RWPE2 (cell line): Measurements from ENCODE around the gene MKS1.

Experiments used
- ATAC-seq: fragments of 200-7000 bp; cut with Tn5 transposase; 3 replicates; pipeline ENCODE4 v1.9.1; 2021; ENCODE audit warnings: low read depth
- DNase-seq: peaks from one replicate; pipeline ENCODE4 v3.0.0-alpha.2; 2020; ENCODE audit warnings: low spot score
- H3K27ac ChIP-seq: fragments of 450-650 bp; 2 replicates; pipeline ENCODE4 v1.5.1; 2017; ENCODE audit warnings: mild to moderate bottlenecking; ENCODE audit not compliant: poor library complexity, severe bottlenecking
- H3K27me3 ChIP-seq: fragments of 250-450 bp; sonication (Bioruptor Pico); 2 replicates; pipeline ENCODE4 v1.5.1; 2021; ENCODE audit warnings: mild to moderate bottlenecking, moderate library complexity; ENCODE audit not compliant: insufficient read depth, poor library complexity, severe bottlenecking
- H3K36me3 ChIP-seq: fragments of 250-450 bp; sonication (Bioruptor Pico); 2 replicates; pipeline ENCODE4 v1.5.1; 2020; ENCODE audit warnings: low read depth, mild to moderate bottlenecking, moderate library complexity
- H3K4me1 ChIP-seq: fragments of 250-450 bp; sonication (Bioruptor Pico); 2 replicates; pipeline ENCODE4 v1.5.1; 2021; ENCODE audit warnings: mild to moderate bottlenecking, moderate library complexity; ENCODE audit not compliant: insufficient read depth, poor library complexity, severe bottlenecking
- H3K4me3 ChIP-seq: fragments of 250-450 bp; sonication (Bioruptor Pico); 2 replicates; pipeline ENCODE4 v1.5.1; 2021; ENCODE audit warnings: mild to moderate bottlenecking, moderate library complexity; ENCODE audit not compliant: severe bottlenecking
- H3K9me3 ChIP-seq: fragments of 250-450 bp; sonication (Bioruptor Pico); 2 replicates; pipeline ENCODE4 v1.5.1; 2021; ENCODE audit warnings: mild to moderate bottlenecking, moderate library complexity; ENCODE audit not compliant: severe bottlenecking
- TF ChIP-seq, protein P1 (sequence below): fragments of 450-650 bp; IDR thresholded peaks from one replicate; pipeline ENCODE4 v1.5.1; 2017; ENCODE audit warnings: mild to moderate bottlenecking, moderate library complexity; ENCODE audit not compliant: poor library complexity, severe bottlenecking

The MKS1 gene

DNA sequence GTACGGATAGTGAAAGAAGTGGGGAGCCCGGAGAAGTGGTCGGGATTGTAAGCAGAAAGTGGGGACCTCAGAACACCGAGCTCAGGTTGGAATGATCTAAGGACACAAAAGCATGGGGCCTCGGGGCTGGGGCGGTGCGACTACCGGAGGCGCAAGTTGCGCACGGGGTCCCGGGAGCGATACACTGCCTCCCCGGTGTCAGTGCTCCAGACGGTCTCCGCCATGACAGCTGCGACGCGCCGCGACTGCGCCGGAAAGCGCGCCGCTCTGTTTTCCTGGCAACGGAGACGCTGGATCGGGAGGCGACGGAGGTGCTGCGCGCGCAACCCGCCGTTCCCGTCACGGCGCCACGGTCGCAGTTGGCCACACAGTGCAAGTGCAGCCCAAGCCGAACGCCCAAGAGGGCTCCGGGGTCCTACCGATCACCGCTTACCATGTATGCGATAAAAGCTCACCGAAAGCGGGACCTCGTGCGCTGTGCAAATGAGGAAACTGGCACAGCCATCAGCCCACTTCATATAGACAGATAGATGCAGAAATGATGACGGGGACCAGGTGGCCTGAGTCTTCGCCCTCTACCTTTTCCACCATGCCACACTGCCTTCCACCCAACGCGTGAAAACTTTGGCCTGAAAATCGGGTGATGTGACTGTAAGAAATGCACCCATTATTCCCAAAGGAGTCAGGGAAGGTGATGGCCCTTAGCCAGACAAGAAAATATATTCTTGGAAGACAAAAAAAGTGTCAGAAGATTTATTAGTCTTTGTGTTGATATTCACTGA is at the start of gene MKS1:
TSS of gene MKS1 (minus strand) at position 249 of the 782 bp plus-strand sequence. CDS start at position 224, 25 bp downstream.
- no peaks in the 10 kb centered on the region for H3K9me3 ChIP-seq
- ATAC-seq (peak; percentile 98), DNase-seq (peak; percentile 91)
- no peak within 1 kb of the TSS for H3K27ac ChIP-seq
- H3K27me3 ChIP-seq = no peaks in the 10 kb centered on the region
- TF ChIP-seq, protein P1, sequence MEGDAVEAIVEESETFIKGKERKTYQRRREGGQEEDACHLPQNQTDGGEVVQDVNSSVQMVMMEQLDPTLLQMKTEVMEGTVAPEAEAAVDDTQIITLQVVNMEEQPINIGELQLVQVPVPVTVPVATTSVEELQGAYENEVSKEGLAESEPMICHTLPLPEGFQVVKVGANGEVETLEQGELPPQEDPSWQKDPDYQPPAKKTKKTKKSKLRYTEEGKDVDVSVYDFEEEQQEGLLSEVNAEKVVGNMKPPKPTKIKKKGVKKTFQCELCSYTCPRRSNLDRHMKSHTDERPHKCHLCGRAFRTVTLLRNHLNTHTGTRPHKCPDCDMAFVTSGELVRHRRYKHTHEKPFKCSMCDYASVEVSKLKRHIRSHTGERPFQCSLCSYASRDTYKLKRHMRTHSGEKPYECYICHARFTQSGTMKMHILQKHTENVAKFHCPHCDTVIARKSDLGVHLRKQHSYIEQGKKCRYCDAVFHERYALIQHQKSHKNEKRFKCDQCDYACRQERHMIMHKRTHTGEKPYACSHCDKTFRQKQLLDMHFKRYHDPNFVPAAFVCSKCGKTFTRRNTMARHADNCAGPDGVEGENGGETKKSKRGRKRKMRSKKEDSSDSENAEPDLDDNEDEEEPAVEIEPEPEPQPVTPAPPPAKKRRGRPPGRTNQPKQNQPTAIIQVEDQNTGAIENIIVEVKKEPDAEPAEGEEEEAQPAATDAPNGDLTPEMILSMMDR = peak; percentile 61
- H3K4me1 ChIP-seq = peaks cover 13% of the 10 kb centered on the region
- peak within 1 kb of the TSS; percentile 55 for H3K4me3 ChIP-seq
- peaks cover 27% of the 10 kb centered on the region for H3K36me3 ChIP-seq

DNA sequence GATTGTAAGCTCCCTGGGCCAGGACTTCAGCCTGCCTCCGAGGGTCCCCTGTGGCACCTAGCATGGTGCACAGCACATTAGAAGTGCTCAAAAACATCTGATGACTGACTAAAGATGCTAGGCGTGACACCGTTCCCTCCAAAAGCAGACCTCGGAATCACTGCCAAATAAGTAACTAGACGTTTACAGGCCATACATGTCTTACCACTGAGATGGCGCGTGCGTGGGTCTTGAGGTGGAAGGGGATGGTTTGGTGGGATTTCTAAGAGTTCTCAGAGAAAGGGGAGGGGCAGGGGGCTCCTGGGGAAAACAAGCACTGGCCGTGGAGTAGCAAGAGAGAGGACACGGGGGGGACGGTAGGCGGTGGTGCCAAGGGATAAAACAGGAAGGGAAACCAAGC is 49.3 kb upstream of the MKS1 start:
- ATAC-seq (no peak), DNase-seq (no peak)
- Histone ChIP-seq H3K27ac (no peak overlapping the region), H3K4me3 (no peak overlapping the region), H3K4me1 (no peaks in the 10 kb centered on the region), H3K36me3 (no peaks in the 10 kb centered on the region), H3K9me3 (no peaks in the 10 kb centered on the region), H3K27me3 (peaks cover 23% of the 10 kb centered on the region)
- TF ChIP-seq, protein P1 = no peak

DNA sequence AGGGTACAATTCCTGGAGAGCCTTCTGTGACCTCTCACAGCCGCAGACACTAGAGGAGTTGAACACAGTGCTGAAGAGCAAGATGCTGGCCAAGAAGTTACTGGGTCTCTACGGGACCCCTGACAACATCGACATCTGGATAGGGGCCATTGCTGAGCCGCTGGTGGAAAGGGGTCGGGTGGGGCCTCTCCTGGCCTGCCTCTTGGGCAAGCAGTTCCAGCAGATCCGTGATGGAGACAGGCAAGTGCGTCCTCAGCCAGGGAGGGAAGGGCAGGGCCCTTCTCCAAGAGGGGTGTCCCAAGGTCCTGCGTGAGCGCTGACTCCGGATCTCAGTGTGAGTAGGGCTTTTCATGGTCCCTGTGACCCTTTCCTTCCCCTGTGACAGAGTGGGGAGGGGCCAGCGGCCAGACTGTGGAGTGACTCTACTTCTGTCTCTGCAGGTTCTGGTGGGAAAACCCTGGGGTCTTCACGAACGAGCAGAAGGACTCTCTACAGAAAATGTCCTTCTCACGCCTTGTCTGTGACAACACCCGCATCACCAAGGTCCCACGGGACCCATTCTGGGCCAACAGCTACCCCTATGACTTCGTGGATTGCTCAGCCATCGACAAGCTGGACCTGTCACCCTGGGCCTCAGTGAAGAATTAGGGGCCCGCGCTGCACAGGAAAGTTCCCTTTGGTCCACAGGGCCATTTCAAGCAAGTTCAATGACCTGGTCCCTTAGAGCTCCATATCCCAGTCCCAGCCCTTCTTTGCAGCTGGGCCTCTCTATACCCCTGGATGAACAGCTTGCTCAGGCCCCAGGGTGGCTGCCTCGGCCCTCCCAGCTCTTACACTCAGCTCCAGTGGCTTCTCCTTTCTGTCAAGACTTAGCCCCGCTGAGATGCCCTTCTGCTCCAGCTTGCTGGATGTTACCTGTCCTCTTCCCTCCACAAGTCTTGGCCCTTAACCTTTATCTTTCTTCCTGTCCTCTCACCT is 48.6 kb upstream of the MKS1 start:
- ATAC-seq (no peak), DNase-seq (no peak)
- Histone ChIP-seq H3K27ac (no peak overlapping the region), H3K36me3 (no peaks in the 10 kb centered on the region), H3K4me3 (no peak overlapping the region), H3K9me3 (no peaks in the 10 kb centered on the region), H3K4me1 (no peaks in the 10 kb centered on the region), H3K27me3 (peaks cover 30% of the 10 kb centered on the region)
- TF ChIP-seq, protein P1 = no peak

- DNase-seq (no peak), ATAC-seq (no peak)
- Histone ChIP-seq H3K4me3 (no peak overlapping the region), H3K36me3 (no peaks in the 10 kb centered on the region), H3K4me1 (no peaks in the 10 kb centered on the region), H3K27ac (no peak overlapping the region), H3K27me3 (peaks cover 45% of the 10 kb centered on the region), H3K9me3 (no peaks in the 10 kb centered on the region)
- TF ChIP-seq, protein P1 = no peak
These were observed 47.1 kb upstream of the MKS1 start for GRCh38 chr17:58265902-58266875.
